Measurements from ENCODE around the gene ATP5IF1. TPM values are rescaled to one million over a fixed set of nuclear protein-coding genes. Genes with fewer than 3 reads are reported as not detected.

Gene ATP5IF1
- total RNA-seq, 1 donor from 2014 or later = 67.7 TPM

- no peak for FAIRE-seq
Measured at GRCh38 chr1:28260803-28261174, 24.9 kb downstream of the ATP5IF1 start.

GRCh38 chr1:28264897-28265296, 29.0 kb downstream of the ATP5IF1 start:
- FAIRE-seq (no peak), DNase-seq (ENCODE audit: low spot score in 2 of 2) (no peak)

More at GRCh38 chr1:28260803-28261174, 24.9 kb downstream of the ATP5IF1 start:
- no peak for DNase-seq (ENCODE audit: low spot score in 2 of 2)

- DNase-seq (ENCODE audit: low spot score in 2 of 2) (no peak), FAIRE-seq (no peak)
Measured at GRCh38 chr1:28265577-28265976, 29.7 kb downstream of the ATP5IF1 start.

GRCh38 chr1:28266920-28267322, 31.0 kb downstream of the ATP5IF1 start:
- no peak for FAIRE-seq
- DNase-seq (ENCODE audit: low spot score in 2 of 2) = no peak

- no peak for DNase-seq (ENCODE audit: low spot score in 2 of 2)
- no peak for FAIRE-seq
Measured at GRCh38 chr1:28267633-28268032, 31.7 kb downstream of the ATP5IF1 start.

GRCh38 chr1:28269529-28269928, 33.6 kb downstream of the ATP5IF1 start:
- no peak for DNase-seq (ENCODE audit: low spot score in 2 of 2)
- no peak for FAIRE-seq

GRCh38 chr1:28272215-28272852, 36.4 kb downstream of the ATP5IF1 start:
- DNase-seq (ENCODE audit: low spot score in 2 of 2) = no peak
- no peak for FAIRE-seq

GRCh38 chr1:28273216-28273860, 37.4 kb downstream of the ATP5IF1 start:
- no peak for FAIRE-seq
- DNase-seq (ENCODE audit: low spot score in 2 of 2) = no peak

- DNase-seq (ENCODE audit: low spot score in 2 of 2) (no peak), FAIRE-seq (no peak)
Measured at GRCh38 chr1:28278763-28279162, 42.8 kb downstream of the ATP5IF1 start.

- FAIRE-seq = no peak
- no peak for DNase-seq (ENCODE audit: low spot score in 2 of 2)
Measured at GRCh38 chr1:28279721-28280120, 43.8 kb downstream of the ATP5IF1 start.

GRCh38 chr1:28280501-28280900, 44.6 kb downstream of the ATP5IF1 start:
- DNase-seq (ENCODE audit: low spot score in 2 of 2) = no peak
- FAIRE-seq = no peak

- FAIRE-seq = no peak
Measured at GRCh38 chr1:28280977-28281381, 45.1 kb downstream of the ATP5IF1 start.

GRCh38 chr1:28281608-28282425, 45.9 kb downstream of the ATP5IF1 start:
- FAIRE-seq (no peak), DNase-seq (ENCODE audit: low spot score in 2 of 2) (no peak)

More at GRCh38 chr1:28280977-28281381, 45.1 kb downstream of the ATP5IF1 start:
- DNase-seq (ENCODE audit: low spot score in 2 of 2) = no peak

- DNase-seq (ENCODE audit: low spot score in 2 of 2) = no peak
- no peak for FAIRE-seq
Measured at GRCh38 chr1:28282426-28283407, 46.8 kb downstream of the ATP5IF1 start.

GRCh38 chr1:28286111-28286510, 50.2 kb downstream of the ATP5IF1 start:
- FAIRE-seq (no peak), DNase-seq (ENCODE audit: low spot score in 2 of 2) (no peak)

Other genes with a start within 250 kb of the ATP5IF1 start
- 9.4 TPM for gene EYA3, start 147.5 kb upstream of the ATP5IF1 start, total RNA-seq
- 1.2 TPM for gene PTAFR, start 59.4 kb upstream of the ATP5IF1 start, total RNA-seq
- 56.3 TPM for gene DNAJC8, start 3.1 kb upstream of the ATP5IF1 start, total RNA-seq
- 4.5 TPM for gene SESN2, start 23.4 kb downstream of the ATP5IF1 start, total RNA-seq
- gene MED18, start 92.9 kb downstream of the ATP5IF1 start, total RNA-seq = 15.1 TPM
- 10.6 TPM for gene PHACTR4, start 133.6 kb downstream of the ATP5IF1 start, total RNA-seq

Measured in frontal cortex (tissue), 4 donors.